Adrenal gland (tissue), 12 donors: ENCODE data around the gene CACNA1D. TPM values are rescaled to one million over a fixed set of nuclear protein-coding genes. Genes with fewer than 3 reads are reported as not detected.

Source experiments
- DNase-seq, 7 donors: peaks; one replicate each; pipeline ENCODE4 v3.0.0-alpha.2; 2019 to 2020
- H3K27ac ChIP-seq, 5 donors: fragments of 200-600 bp; sonication (generic) in 4 of 5; 1 replicate in 3 of 5; 2 replicates in 2 of 5; pipeline versions ENCODE4 v1.5.1 to v1.8.0; 2016 to 2020; ENCODE audit warnings: mild to moderate bottlenecking in 1 of 5
- H3K27me3 ChIP-seq: fragments of 200-600 bp; 2 replicates; pipeline ENCODE4 v1.8.0; 2021
- H3K36me3 ChIP-seq, 2 donors: fragments of 200-600 bp; replicated peaks in 1 of 2; 1 replicate in 1 of 2; 2 replicates in 1 of 2; pipeline versions ENCODE4 v1.5.1 to v1.8.0; 2018 to 2022
- H3K4me1 ChIP-seq, 2 donors: fragments of 200-600 bp; replicated peaks in 1 of 2; 1 replicate in 1 of 2; 2 replicates in 1 of 2; pipeline versions ENCODE4 v1.5.1 to v1.8.0; 2018 to 2021
- H3K4me3 ChIP-seq, 4 donors: fragments of 200-600 bp; sonication (generic) in 3 of 4; one replicate each; pipeline ENCODE4 v1.5.1; 2016 to 2018
- H3K9me3 ChIP-seq, 3 donors: fragments of 200-600 bp; sonication (generic) in 1 of 3; replicated peaks in 1 of 3; 1 replicate in 2 of 3; 2 replicates in 1 of 3; pipeline versions ENCODE4 v1.5.1 to v1.8.0; 2016 to 2021
- POLR2A ChIP-seq, 2 donors: fragments of 450-650 bp; IDR thresholded peaks; one replicate each; pipeline ENCODE4 v1.6.1; 2017; ENCODE audit warnings: antibody characterized with exemption in 2 of 2, mild to moderate bottlenecking in 2 of 2, moderate library complexity in 1 of 2
- WGBS, 4 donors: extraction: QIAGEN DNeasy Blood & Tissue Kit in 2 of 4; methylation state at CpG; one replicate each; pipeline versions ENCODE4 v1.1.5 to v1.1.7; 2013 to 2017; 5-methylcytosine and 5-hydroxymethylcytosine counted together
- intact Hi-C, 2 donors: fragments of 100-400 bp; cut with DNase I; formaldehyde crosslinking; loops; one replicate each; pipeline versions ENCODE4 v1.14.1 to v1.15.0; 2022 to 2023
- polyA plus RNA-seq, 3 donors: library from polyadenylated mRNA; stranded (reverse); fragments of 200-250 nt in 2 of 3; fragments of 350-450 nt in 1 of 3; fragmentation: Illumina TruSeq in 1 of 3; extraction: RNeasy Lipid Tissue Mini Kit (QIAGEN cat#74804) in 1 of 3; gene quantifications; one replicate each; pipeline ENCODE4 v1.2.3, GENCODE V29; 2013 to 2014
- small RNA-seq, 2 donors: library from RNA; depleted of rRNA; stranded (forward); fragments of <200 nt; gene quantifications; one replicate each; pipeline ENCODE3, GENCODE V24; 2016
- total RNA-seq, 9 donors: library from RNA; depleted of rRNA in 4 of 9; stranded (reverse); fragments of >200 nt in 4 of 9; fragments of 120-200 nt in 1 of 9; fragmentation: NEBNext Ultra II Directional in 1 of 9; extraction: Animal tissue kit (Norgen Biotek cat#: 25700) in 1 of 9; gene quantifications; one replicate each; pipeline versions ENCODE4 v1.1.0 to v1.2.4, GENCODE V29; 2013 to 2023
- TF ChIP-seq, protein P1 (sequence below), 6 experiments: fragments of 450-650 bp in 4 of 6; fragments of 200-600 bp in 2 of 6; sonication (generic) in 1 of 6; IDR thresholded peaks; 1 replicate in 5 of 6; 2 replicates in 1 of 6; pipeline versions ENCODE4 v1.5.1 to v1.8.0; 2016 to 2021; ENCODE audit warnings: antibody characterized with exemption in 6 of 6, mild to moderate bottlenecking in 2 of 6, moderate library complexity in 1 of 6
- donor health status: healthy with polysubstance abuse.
- donor health status: Bipolar disorder and iron deficiency.
- donor health status: DM: yes; HTN: yes; CAD: no.
- donor health status: DM: no; HTN: no; CAD: no.
- donor health status: DM: no; HTN: no; CAD: no.
- donor health status: DM: yes; HTN: yes; CAD: no.

Gene CACNA1D
- total and polyA plus RNA-seq, 12 donors: 25.8 to 111 (median 63.0) TPM

DNA sequence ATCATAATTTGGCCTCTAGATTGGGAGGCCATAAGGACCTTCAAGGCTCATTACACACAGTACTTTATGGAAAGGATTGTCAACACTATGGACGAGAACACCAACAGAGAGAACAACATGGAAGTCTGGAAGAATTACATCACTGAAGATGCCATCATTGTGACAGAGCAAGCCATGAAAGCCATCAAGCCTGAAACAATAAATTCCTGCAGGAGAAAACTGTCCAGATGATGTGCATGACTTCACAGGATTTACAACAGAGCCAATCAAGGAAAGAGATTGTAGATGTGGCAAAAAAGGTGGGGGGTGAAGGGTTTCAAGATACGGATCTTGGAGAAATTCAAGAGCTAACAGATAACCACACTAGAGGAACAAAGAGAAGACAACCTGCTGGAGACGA, 367.8 kb downstream of the CACNA1D start:
- TF ChIP-seq POLR2A (IDR thresholded peaks at IDR 0.05): no peak
- TF ChIP-seq, protein P1, sequence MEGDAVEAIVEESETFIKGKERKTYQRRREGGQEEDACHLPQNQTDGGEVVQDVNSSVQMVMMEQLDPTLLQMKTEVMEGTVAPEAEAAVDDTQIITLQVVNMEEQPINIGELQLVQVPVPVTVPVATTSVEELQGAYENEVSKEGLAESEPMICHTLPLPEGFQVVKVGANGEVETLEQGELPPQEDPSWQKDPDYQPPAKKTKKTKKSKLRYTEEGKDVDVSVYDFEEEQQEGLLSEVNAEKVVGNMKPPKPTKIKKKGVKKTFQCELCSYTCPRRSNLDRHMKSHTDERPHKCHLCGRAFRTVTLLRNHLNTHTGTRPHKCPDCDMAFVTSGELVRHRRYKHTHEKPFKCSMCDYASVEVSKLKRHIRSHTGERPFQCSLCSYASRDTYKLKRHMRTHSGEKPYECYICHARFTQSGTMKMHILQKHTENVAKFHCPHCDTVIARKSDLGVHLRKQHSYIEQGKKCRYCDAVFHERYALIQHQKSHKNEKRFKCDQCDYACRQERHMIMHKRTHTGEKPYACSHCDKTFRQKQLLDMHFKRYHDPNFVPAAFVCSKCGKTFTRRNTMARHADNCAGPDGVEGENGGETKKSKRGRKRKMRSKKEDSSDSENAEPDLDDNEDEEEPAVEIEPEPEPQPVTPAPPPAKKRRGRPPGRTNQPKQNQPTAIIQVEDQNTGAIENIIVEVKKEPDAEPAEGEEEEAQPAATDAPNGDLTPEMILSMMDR (IDR thresholded peaks at IDR 0.05): no peak
- intact Hi-C loops: no loop called here
- Histone ChIP-seq H3K27ac (no peak overlapping the region), H3K9me3 (no peaks in the 10 kb centered on the region), H3K36me3 (peaks cover 0 to 38% of the 10 kb centered on the region in 2 donors), H3K27me3 (no peaks in the 10 kb centered on the region), H3K4me1 (no peaks in the 10 kb centered on the region), H3K4me3 (no peak overlapping the region)
- 91 to 97% (median 94%) methylated on average over 3 of the region's 3 CpGs for WGBS, 4 donors
- DNase-seq: no peak

DNA sequence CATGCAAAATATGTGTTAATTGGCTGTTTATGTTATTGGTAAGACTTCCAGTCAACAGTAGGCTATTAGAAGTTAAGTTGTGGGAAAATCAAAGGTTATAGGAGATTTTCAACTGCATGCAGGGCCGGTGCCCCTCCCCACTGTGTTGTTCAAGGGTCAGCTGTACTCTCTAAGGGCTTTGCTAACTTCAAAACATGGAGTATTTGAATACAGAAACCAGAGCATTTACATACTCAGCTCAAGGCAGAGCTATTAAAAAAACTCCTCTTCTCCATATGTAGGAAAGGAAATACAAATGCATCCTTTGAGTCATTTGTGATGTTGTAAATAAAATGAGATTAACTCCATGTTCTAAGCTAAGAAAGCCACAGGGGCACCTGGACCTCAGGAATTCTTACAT, 368.7 kb downstream of the CACNA1D start:
- WGBS, 4 donors: 87 to 98% (median 95%) methylated on average over 1 of the region's 1 CpG
- Histone ChIP-seq H3K4me3 (no peak overlapping the region), H3K27ac (no peak overlapping the region), H3K4me1 (no peaks in the 10 kb centered on the region), H3K9me3 (no peaks in the 10 kb centered on the region), H3K36me3 (peaks cover 0 to 42% of the 10 kb centered on the region in 2 donors), H3K27me3 (no peaks in the 10 kb centered on the region)
- TF ChIP-seq, protein P1 (IDR thresholded peaks at IDR 0.05): no peak
- TF ChIP-seq POLR2A (IDR thresholded peaks at IDR 0.05): no peak
- DNase-seq: no peak
- intact Hi-C loops: no loop called here

Small RNAs within 50 kb of the gene (small RNA-seq; reads per million reads assigned to genes)
- gene AC012467.1 (0 reads per million in 2 donors), gene RF00154 (158 to 161 reads per million in 2 donors)

Other genes starting within 250 kb of the CACNA1D start
- 100 to 1,000 TPM; 225 to 516 (median 326) TPM for gene TKT, start 238.6 kb upstream of the CACNA1D start, total RNA-seq
- 100 to 1,000 TPM; 131 to 253 (median 150) TPM for gene TKT, start 238.6 kb upstream of the CACNA1D start, polyA plus RNA-seq
- 10 to 100 TPM; 14.7 to 31.0 (median 25.8) TPM for gene DCP1A, start 147.1 kb upstream of the CACNA1D start, total RNA-seq
- 10 to 100 TPM in 2 of 3 donors, 1 to 10 TPM in 1; 9.3 to 19.4 (median 17.3) TPM for gene DCP1A, start 147.1 kb upstream of the CACNA1D start, polyA plus RNA-seq